ENCODE results near the gene POMC.
A peak's percentile ranks its signal among the peaks of the same experiment; 100 is the strongest.

The POMC gene

DNA sequence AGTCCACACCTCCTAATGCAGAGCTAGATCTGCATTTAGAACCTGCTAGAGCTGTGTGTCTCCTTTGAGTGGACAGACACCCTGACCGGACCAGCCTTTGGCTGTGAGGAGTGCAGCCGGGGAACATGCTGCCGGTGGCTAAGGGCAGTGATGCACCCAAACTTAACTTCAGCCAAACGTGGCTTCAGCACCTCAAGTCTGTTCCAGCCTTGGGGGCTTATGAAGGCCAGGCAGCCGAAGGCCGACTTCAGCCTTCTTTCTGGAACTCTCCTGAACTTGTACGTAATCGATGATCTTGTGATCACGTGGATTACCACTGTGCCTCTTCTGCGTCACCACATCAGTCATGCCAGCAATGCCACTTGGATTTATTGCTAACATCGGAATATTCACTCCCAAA, 49.1 kb downstream of the POMC start:
- TF ChIP-seq, protein P1, sequence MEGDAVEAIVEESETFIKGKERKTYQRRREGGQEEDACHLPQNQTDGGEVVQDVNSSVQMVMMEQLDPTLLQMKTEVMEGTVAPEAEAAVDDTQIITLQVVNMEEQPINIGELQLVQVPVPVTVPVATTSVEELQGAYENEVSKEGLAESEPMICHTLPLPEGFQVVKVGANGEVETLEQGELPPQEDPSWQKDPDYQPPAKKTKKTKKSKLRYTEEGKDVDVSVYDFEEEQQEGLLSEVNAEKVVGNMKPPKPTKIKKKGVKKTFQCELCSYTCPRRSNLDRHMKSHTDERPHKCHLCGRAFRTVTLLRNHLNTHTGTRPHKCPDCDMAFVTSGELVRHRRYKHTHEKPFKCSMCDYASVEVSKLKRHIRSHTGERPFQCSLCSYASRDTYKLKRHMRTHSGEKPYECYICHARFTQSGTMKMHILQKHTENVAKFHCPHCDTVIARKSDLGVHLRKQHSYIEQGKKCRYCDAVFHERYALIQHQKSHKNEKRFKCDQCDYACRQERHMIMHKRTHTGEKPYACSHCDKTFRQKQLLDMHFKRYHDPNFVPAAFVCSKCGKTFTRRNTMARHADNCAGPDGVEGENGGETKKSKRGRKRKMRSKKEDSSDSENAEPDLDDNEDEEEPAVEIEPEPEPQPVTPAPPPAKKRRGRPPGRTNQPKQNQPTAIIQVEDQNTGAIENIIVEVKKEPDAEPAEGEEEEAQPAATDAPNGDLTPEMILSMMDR (conservative IDR thresholded peaks at IDR 0.05; ENCODE audit: control insufficient read depth, insufficient read depth, low read depth, low read length): no peak
- DNase-seq (ENCODE audit: low read depth): no peak
- no peak overlapping the region for H3K4me3 ChIP-seq (ENCODE audit: control insufficient read depth, low read depth, low read length)

DNA sequence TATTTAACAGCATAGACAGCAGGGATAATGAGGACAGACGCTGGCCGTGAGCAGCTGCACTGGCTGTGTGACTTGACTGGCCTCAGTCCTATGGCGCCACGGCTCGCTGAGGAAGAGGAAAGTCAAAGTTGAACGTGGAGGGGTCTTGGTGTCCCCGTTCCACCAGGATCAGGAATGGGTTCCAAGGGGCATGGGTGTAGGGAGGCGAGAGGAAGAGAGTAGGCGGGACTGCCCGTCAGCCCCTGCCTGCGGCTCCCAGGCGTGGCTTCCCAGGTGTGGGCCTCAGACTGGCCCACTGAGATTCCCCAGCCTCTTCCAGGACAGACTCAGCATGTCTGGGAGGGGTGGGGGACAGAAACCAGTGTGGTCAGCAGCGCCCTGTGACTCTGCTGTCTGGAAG, 51.4 kb downstream of the POMC start:
- no peak for DNase-seq (ENCODE audit: low read depth)
- no peak overlapping the region for H3K4me3 ChIP-seq (ENCODE audit: control insufficient read depth, low read depth, low read length)
- TF ChIP-seq, protein P1 (conservative IDR thresholded peaks at IDR 0.05; ENCODE audit: control insufficient read depth, insufficient read depth, low read depth, low read length): no peak

DNA sequence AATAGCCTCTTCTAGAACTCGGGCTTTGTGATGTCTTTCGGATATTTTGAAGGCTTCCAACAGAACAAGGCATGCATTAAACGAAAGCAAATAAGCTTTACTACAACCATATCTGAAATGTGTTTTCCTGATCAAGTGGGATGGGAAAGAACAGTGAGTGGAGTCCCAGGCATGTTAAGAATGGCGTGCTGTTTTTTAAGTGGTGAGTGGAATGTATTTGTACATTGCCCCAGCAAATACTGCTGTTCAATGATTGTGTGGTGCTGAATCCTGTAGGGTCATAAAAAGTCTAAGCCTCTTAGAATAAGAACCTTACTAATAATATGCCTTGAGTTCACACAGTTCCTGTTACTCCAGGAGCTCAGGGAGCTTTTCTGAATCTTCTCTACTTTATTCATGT, 52.5 kb downstream of the POMC start:
- H3K4me3 ChIP-seq (ENCODE audit: control insufficient read depth, low read depth, low read length): no peak overlapping the region
- peak; percentile 20 for DNase-seq (ENCODE audit: low read depth)
- TF ChIP-seq, protein P1 (conservative IDR thresholded peaks at IDR 0.05; ENCODE audit: control insufficient read depth, insufficient read depth, low read depth, low read length): no peak

DNA sequence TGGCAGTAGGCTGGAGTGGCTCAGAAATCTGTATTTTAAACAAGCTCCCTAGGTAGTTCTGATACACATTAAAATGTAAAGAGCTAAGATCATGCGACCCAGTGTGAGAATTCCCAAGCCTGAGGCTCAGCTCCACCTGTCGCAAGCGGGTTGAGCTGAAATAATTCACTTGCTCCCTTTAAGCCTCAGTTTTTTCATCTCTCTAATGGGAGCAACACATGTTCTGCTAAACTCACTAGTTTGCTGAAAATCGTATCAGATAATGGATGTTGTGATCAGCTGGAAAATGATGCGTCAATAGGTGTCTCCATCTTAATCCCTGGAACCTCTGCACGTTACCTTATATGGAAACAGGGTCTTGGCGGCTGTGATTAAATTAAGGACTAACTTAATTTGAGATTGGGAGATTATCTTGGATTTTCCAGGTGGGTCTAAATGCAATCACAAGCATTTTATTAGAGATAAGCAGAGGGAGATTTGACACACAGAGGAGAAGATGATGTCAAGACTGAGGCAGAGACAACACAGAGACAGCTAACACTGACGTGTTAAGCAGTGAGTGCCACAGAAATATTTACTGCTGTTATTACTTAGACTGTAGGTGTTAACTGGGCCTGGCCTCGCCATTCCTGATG, 53.0 kb downstream of the POMC start:
- TF ChIP-seq, protein P1 (conservative IDR thresholded peaks at IDR 0.05; ENCODE audit: control insufficient read depth, insufficient read depth, low read depth, low read length): no peak
- DNase-seq (ENCODE audit: low read depth): no peak
- no peak overlapping the region for H3K4me3 ChIP-seq (ENCODE audit: control insufficient read depth, low read depth, low read length)

DNA sequence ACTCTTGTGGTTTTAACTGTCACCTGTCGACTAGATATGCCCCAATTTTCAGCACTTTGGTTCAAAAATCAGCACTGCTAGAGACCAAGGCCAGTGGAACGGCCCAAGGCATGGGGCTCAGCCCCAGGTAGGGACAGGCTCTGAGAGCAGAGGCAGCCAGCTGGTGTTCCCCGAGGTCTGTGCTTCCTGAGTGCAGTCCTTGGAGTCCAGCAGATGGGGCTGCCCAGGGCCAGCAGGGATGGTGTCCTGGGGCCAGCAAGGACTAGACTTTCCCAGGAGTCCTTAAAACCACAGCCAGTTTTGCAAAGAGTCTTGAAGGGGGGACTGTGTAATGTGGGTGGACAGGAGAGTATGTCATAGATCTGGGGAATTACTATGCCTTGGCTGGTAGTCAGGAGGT, 56.3 kb downstream of the POMC start:
- peak; percentile 8 for DNase-seq (ENCODE audit: low read depth)
- TF ChIP-seq, protein P1 (conservative IDR thresholded peaks at IDR 0.05; ENCODE audit: control insufficient read depth, insufficient read depth, low read depth, low read length): no peak
- H3K4me3 ChIP-seq (ENCODE audit: control insufficient read depth, low read depth, low read length): no peak overlapping the region

Data from fibroblast of mammary gland (primary cell).